Chondrocyte (in vitro differentiated cells): ENCODE measurements around the gene LITAF. TPM values are rescaled to one million over a fixed set of nuclear protein-coding genes. Genes with fewer than 3 reads are reported as not detected.
"Not testable (repeated sequence)": the region's sequence is repeated elsewhere in the genome, so short reads cannot be mapped to it uniquely, and the experiment has no call there.

Experiments used
- DNase-seq: peaks from one replicate; pipeline ENCODE4 v3.0.0; 2021; ENCODE audit warnings: mixed read lengths, low spot score
- H3K27ac Mint-ChIP-seq: one replicate; pipeline ENCODE4 v1.8.0; 2021; ENCODE audit warnings: mild to moderate bottlenecking, moderate library complexity, mixed read lengths; ENCODE audit not compliant: unreplicated experiment
- H3K27me3 Mint-ChIP-seq: 2 replicates; pipeline ENCODE4 v1.8.0; 2021; ENCODE audit warnings: low read depth, mixed read lengths
- H3K36me3 Mint-ChIP-seq: 2 replicates; pipeline ENCODE4 v1.8.0; 2021; ENCODE audit warnings: low read depth, mixed read lengths
- H3K4me1 Mint-ChIP-seq: 2 replicates; pipeline ENCODE4 v1.8.0; 2021; ENCODE audit warnings: low read depth, mild to moderate bottlenecking, mixed read lengths
- H3K4me3 Mint-ChIP-seq: one replicate; pipeline ENCODE4 v1.8.0; 2021; ENCODE audit warnings: mild to moderate bottlenecking, moderate library complexity, mixed read lengths; ENCODE audit not compliant: unreplicated experiment
- H3K9me3 Mint-ChIP-seq: 2 replicates; pipeline ENCODE4 v1.8.0; 2021; ENCODE audit warnings: low read depth, mixed read lengths
- total RNA-seq: library from RNA; stranded (reverse); gene quantifications from 3 replicates; pipeline ENCODE4 v1.2.1, GENCODE V29; 2021
- TF ChIP-seq, protein P1 (sequence below): fragments of 200-600 bp; sonication (generic); IDR thresholded peaks from 2 replicates; pipeline ENCODE4 v1.5.0; 2021; ENCODE audit warnings: antibody characterized with exemption, mild to moderate bottlenecking, moderate library complexity

Gene LITAF
- total RNA-seq, 1 donor from 2014 or later: 91.9 TPM

DNA sequence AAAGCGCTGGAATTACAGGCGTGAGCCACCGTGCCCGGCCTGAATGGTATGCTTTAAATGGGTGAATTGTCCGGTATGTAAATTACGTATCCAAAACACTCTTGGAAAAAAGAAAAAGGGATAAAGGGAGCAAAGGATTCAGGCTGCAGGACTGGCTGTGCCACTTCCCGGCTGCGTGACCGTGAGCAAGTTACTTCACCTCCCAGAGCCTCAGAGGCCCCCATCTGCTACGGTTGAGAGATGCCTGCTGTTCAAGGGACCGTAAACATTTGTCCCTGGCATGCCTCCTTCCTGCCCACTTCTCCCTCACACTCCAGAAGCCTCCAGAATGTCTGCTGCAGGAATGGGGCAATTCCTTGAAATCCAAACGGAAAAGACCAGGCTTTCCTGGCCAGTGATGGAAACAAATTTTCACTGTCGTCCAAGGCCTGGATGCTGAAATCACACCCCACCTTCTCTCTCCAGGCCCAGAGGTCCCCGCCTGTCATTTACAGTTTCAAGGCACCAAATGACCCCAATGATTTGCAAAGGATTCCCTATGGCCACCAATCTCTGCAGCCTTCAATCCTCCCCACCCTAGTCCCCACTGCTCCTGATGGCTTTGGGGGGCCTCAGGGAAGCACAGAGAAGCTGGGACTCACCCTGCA, 22.9 kb upstream of the LITAF start:
- Mint-ChIP-seq H3K4me1 (peaks cover 32% of the 10 kb centered on the region), H3K9me3 (no peaks in the 10 kb centered on the region), H3K4me3 (no peak overlapping the region), H3K36me3 (no peaks in the 10 kb centered on the region), H3K27me3 (no peaks in the 10 kb centered on the region), H3K27ac (peak overlapping the region; percentile 61)
- DNase-seq: no peak
- TF ChIP-seq, protein P1, sequence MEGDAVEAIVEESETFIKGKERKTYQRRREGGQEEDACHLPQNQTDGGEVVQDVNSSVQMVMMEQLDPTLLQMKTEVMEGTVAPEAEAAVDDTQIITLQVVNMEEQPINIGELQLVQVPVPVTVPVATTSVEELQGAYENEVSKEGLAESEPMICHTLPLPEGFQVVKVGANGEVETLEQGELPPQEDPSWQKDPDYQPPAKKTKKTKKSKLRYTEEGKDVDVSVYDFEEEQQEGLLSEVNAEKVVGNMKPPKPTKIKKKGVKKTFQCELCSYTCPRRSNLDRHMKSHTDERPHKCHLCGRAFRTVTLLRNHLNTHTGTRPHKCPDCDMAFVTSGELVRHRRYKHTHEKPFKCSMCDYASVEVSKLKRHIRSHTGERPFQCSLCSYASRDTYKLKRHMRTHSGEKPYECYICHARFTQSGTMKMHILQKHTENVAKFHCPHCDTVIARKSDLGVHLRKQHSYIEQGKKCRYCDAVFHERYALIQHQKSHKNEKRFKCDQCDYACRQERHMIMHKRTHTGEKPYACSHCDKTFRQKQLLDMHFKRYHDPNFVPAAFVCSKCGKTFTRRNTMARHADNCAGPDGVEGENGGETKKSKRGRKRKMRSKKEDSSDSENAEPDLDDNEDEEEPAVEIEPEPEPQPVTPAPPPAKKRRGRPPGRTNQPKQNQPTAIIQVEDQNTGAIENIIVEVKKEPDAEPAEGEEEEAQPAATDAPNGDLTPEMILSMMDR: no peak

DNA sequence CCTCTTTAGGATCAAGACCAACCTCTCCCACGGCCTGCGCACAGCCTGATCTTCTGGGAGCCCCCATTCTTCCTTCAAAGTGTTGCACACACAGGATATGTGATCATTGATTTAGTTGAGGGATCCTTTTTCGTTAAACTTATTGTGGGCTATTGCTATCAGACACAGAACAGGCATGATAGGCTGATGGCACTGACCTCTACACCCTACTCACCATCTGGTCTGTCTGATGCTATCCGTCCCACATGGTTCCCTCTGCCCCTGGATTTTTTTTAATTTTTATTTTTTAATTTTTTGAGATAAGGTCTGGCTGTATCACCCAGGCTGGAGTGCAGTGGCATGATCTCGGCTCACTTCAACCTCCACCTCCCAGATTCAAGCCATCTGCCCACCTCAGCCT, 19.2 kb upstream of the LITAF start:
- Mint-ChIP-seq H3K4me3 (no peak overlapping the region), H3K4me1 (peaks cover 44% of the 10 kb centered on the region), H3K9me3 (no peaks in the 10 kb centered on the region), H3K36me3 (no peaks in the 10 kb centered on the region), H3K27ac (no peak overlapping the region), H3K27me3 (no peaks in the 10 kb centered on the region)
- DNase-seq: no peak
- TF ChIP-seq, protein P1: no peak

DNA sequence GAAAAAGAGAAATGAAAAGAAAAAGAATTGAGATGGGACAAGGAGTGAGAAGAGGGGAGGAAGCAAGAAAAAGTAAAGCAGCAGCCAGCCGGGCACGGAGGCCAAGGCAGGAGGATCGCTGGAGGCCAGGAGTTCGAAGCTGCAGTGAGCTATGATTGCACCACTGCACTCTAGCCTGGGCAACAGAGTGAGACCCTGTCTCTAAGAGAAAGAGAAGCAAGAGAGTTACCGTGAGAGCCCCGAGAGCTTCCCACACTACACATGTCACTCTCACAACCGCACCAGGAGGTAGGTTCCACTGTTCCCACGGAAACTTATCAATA, 18.8 kb upstream of the LITAF start:
- no peaks in the 10 kb centered on the region for H3K9me3 Mint-ChIP-seq
- H3K27me3 Mint-ChIP-seq: no peaks in the 10 kb centered on the region
- no peak for DNase-seq
- H3K36me3 Mint-ChIP-seq: no peaks in the 10 kb centered on the region
- no peak overlapping the region for H3K27ac Mint-ChIP-seq
- TF ChIP-seq, protein P1: no peak
- H3K4me1 Mint-ChIP-seq: peaks cover 43% of the 10 kb centered on the region
- no peak overlapping the region for H3K4me3 Mint-ChIP-seq

DNA sequence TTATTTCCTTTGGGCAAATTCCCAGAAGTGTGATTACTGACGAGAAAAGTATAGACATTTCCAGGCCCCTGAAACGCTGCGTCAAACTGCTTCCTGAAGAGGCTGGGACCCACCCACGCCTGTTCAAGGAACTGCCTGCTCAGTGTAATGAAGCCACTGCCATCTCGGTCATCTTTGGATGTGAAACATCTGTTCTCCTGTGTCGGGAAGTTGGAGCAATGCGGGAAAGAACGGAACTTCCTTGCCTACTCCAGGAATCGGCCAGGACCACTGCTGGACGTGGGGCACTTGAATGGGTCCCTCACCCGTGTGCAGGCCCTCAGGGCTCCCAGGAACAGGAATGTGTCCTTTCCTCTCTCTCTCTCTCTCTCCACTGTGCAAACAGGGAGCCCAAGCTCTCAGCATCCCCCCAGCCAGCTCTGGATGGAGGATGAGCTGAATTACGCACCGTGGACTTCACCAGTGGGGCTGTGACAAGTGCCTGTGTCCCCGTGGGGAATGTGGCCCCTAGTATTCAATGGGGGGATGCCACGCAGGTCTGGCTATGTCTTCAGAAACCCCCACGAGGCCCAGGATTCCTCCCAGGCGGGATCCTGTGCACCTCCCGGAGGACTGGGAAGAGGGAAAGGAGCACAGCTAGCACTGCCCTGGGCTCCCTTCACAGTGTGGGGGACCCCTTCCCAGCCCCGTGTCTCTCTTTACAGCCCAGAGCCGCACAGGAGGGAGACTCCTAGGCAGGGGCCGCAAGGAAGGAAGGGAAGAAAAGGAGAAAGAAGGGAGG, 18.3 kb upstream of the LITAF start:
- Mint-ChIP-seq H3K4me1 (peaks cover 37% of the 10 kb centered on the region), H3K36me3 (no peaks in the 10 kb centered on the region), H3K27ac (peak overlapping the region; percentile 49), H3K27me3 (no peaks in the 10 kb centered on the region), H3K4me3 (peak overlapping the region; percentile 31), H3K9me3 (no peaks in the 10 kb centered on the region)
- DNase-seq: no peak
- TF ChIP-seq, protein P1: no peak

DNA sequence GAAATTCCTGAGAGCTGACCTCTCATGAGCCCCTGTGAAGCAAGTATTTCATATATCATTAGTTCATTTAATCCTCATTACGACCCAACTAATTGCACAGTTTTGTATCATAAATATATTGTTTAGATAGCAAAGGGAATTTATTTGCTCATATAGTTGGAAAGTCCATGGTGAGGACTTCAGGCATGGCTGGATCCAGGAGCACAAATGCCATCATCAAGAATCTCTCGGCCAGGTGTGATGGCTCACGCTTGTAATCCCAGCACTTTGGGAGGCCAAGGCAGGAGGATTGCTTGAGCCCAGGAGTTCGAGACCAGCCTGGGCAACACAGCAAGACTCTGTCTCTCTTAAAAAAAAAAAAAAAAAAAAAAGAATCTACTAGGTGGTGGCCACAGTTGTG, 17.6 kb upstream of the LITAF start:
- DNase-seq, H3K4me3 Mint-ChIP-seq, H3K27me3 Mint-ChIP-seq, H3K36me3 Mint-ChIP-seq, H3K27ac Mint-ChIP-seq, H3K9me3 Mint-ChIP-seq: not testable (repeated sequence)
- peaks cover 31% of the 10 kb centered on the region for H3K4me1 Mint-ChIP-seq
